AG04449 (cell line): Measurements from ENCODE around the gene TIGD7.
A peak's percentile ranks its signal among the peaks of the same experiment; 100 is the strongest.

Source experiments
- CTCF ChIA-PET: fragments of 350-600 bp; formaldehyde crosslinking; extraction: SDS; loops from one replicate; lab custom pipeline; 2021; ENCODE audit warnings: antibody characterized with exemption; lab: Yijun Ruan, JAX
- POLR2A ChIA-PET: fragments of 400-600, 350-600 bp; formaldehyde crosslinking; extraction: SDS; loops from one replicate; lab custom pipeline; 2020; ENCODE audit warnings: antibody characterized with exemption, inconsistent platforms; lab: Yijun Ruan, JAX
- DNase-seq: peaks from one replicate; pipeline ENCODE4 v3.0.0-alpha.2; 2010; ENCODE audit warnings: low read depth, low spot score
- H3K4me3 ChIP-seq: 2 replicates; pipeline ENCODE4 v1.5.1; 2011; ENCODE audit warnings: low read depth, mild to moderate bottlenecking, control low read depth, low read length
- TF ChIP-seq, protein P1 (sequence below): IDR thresholded peaks from one replicate; pipeline ENCODE4 v1.5.1; 2011; ENCODE audit warnings: mild to moderate bottlenecking, moderate library complexity, low read length, control low read depth, inconsistent platforms; ENCODE audit not compliant: insufficient read depth; ENCODE audit errors: missing control alignments

The TIGD7 gene

GRCh38 chr16:3289998-3290673, 15.1 kb downstream of the TIGD7 start:
- DNase-seq: no peak
- TF ChIP-seq, protein P1, sequence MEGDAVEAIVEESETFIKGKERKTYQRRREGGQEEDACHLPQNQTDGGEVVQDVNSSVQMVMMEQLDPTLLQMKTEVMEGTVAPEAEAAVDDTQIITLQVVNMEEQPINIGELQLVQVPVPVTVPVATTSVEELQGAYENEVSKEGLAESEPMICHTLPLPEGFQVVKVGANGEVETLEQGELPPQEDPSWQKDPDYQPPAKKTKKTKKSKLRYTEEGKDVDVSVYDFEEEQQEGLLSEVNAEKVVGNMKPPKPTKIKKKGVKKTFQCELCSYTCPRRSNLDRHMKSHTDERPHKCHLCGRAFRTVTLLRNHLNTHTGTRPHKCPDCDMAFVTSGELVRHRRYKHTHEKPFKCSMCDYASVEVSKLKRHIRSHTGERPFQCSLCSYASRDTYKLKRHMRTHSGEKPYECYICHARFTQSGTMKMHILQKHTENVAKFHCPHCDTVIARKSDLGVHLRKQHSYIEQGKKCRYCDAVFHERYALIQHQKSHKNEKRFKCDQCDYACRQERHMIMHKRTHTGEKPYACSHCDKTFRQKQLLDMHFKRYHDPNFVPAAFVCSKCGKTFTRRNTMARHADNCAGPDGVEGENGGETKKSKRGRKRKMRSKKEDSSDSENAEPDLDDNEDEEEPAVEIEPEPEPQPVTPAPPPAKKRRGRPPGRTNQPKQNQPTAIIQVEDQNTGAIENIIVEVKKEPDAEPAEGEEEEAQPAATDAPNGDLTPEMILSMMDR: no peak
- H3K4me3 ChIP-seq: no peak overlapping the region
- CTCF ChIA-PET: interaction anchor here (1.3 kb wide), 1 partner anchor 23 kb away, joined by 3 read pairs; no protein-coding TSS in a partner anchor
- POLR2A ChIA-PET: interaction anchor here (0.9 kb wide), 1 partner anchor 8 kb away, joined by 3 read pairs; no protein-coding TSS in a partner anchor

DNA sequence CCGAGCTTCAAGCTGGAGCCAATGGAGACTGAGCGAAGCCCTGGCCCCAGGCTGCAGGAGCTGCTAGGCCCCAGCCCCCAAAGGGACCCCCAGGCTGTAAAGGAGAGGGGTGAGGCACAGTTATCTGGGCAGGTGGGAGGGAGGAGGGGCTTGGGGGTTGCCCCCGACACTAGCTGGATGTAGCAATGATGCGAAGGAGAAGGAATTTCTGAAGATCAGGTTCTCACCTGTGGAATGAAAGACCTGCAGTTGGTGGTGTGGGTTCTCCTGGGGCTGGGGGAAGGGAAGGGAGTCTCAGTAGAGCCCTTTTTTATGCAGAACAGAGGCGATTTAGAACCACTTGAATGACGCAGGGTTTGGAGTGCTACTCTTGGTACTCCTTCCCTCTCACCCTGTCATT, 20.1 kb downstream of the TIGD7 start:
- H3K4me3 ChIP-seq: peak overlapping the region; percentile 92
- TF ChIP-seq, protein P1: no peak
- CTCF ChIA-PET: interaction anchor here (1.5 kb wide), 1 partner anchor 19 kb away, joined by 3 read pairs; no protein-coding TSS in a partner anchor
- POLR2A ChIA-PET: no interaction called here
- no peak for DNase-seq

DNA sequence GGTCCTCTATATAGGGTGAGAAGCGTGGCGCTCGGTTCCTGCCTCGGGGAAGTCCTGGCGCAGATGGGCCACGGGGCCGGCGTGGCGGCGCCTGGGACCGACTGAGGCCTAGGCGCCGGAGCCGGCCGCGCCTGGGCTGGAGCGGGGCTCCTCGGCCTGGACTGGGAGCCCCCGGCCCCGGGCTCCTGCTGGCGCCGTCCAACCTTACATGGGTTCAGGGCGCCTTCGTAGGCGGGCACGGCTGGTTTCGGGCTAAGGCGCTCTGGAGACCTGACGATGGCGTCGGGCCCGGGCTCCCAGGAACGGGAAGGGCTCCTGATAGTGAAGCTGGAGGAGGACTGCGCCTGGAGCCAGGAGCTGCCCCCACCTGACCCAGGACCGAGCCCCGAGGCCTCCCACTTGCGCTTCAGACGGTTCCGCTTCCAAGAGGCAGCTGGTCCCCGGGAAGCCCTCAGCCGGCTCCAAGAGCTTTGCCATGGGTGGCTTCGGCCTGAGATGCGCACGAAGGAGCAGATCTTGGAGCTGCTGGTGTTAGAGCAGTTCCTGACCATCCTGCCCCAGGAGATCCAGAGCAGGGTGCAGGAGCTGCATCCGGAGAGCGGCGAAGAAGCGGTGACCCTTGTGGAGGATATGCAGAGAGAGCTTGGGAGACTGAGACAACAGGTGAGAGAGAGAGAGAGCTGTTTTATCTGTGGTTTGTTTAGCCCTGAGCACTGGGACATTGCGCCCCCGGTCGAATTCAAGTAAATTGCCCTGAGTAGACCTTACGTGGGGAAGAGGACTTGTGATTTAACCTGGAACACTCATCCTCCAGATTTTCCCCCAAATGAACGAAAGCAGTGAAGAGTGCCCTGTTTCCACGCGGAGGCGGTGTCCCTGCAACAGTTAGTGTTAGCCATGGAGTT, 21.4 kb downstream of the TIGD7 start:
- peak overlapping the region; percentile 92 for H3K4me3 ChIP-seq
- TF ChIP-seq, protein P1: no peak
- DNase-seq: no peak

GRCh38 chr16:3282730-3283542, 22.3 kb downstream of the TIGD7 start, which contains the start of gene ZNF263:
Gene ZNF263 (plus strand): TSS chr16:3283491. CDS start chr16:3283819, 328 bp downstream.
- TF ChIP-seq, protein P1: no peak
- ChIA-PET CTCF (interaction anchor here (1.1 to 3.0 kb wide), 2 partner anchors 13 to 16 kb away, joined by 4 to 24 read pairs; no protein-coding TSS in a partner anchor), POLR2A (interaction anchor here (0.7 to 1.9 kb wide), 11 partner anchors 8 to 305 kb away, joined by 3 to 11 read pairs (median 4); partner anchors contain the start of genes TIGD7, ZNF174, ZNF75A and ZSCAN32)
- peak within 1 kb of the TSS; percentile 92 for H3K4me3 ChIP-seq
- DNase-seq: peak; percentile 94

More for the DNA sequence above, 21.4 kb downstream of the TIGD7 start:
- ChIA-PET CTCF (interaction anchor here (1.1 to 3.0 kb wide), 3 partner anchors 14 to 21 kb away, joined by 3 to 24 read pairs (median 4); no protein-coding TSS in a partner anchor), POLR2A (interaction anchor here (1.3 to 1.9 kb wide), 3 partner anchors 17 to 30 kb away, joined by 4 to 11 read pairs (median 10); partner anchors contain the start of genes TIGD7 and ZNF75A)

GRCh38 chr16:3282103-3282729, 23.0 kb downstream of the TIGD7 start:
- H3K4me3 ChIP-seq: peak overlapping the region; percentile 92
- CTCF ChIA-PET: interaction anchor here (1.1 to 3.0 kb wide), 2 partner anchors 12 to 15 kb away, joined by 4 to 24 read pairs; no protein-coding TSS in a partner anchor
- POLR2A ChIA-PET: interaction anchor here (0.7 to 1.9 kb wide), 10 partner anchors 9 to 305 kb away, joined by 3 to 11 read pairs (median 4); partner anchors contain the start of genes TIGD7, ZNF174, ZNF75A and ZSCAN32
- DNase-seq: no peak
- TF ChIP-seq, protein P1: no peak
